Pancreas (tissue), 10 donors: ENCODE results near the gene DEPDC5. TPM values are rescaled to one million over a fixed set of nuclear protein-coding genes. Genes with fewer than 3 reads are reported as not detected.

Experiments used
- ATAC-seq, 4 donors: fragments of 200-7000 bp; cut with Tn5 transposase; one replicate each; pipeline versions ENCODE4 v1.8.0 to v1.9.1; 2020; ENCODE audit warnings: mild to moderate bottlenecking in 4 of 4, moderate library complexity in 4 of 4
- DNase-seq, 6 donors: peaks; one replicate each; pipeline ENCODE4 v3.0.0-alpha.2; 2020
- FAIRE-seq: peaks from 2 replicates; lab custom pipeline; 2012; peaks lifted over from hg19 to GRCh38; lab: Jason Lieb, UNC
- H3K27ac ChIP-seq, 4 donors: fragments of 200-600 bp; sonication (generic); 1 replicate in 3 of 4; 2 replicates in 1 of 4; pipeline versions ENCODE4 v1.5.0 to v1.8.0; 2020
- H3K27me3 ChIP-seq, 4 donors: fragments of 200-600 bp; one replicate each; pipeline ENCODE4 v1.8.0; 2021
- H3K36me3 ChIP-seq, 3 donors: fragments of 200-600 bp; sonication (generic) in 1 of 3; one replicate each; pipeline versions ENCODE4 v1.5.0 to v1.8.0; 2020 to 2021
- H3K4me1 ChIP-seq, 3 donors: fragments of 200-600 bp; one replicate each; pipeline ENCODE4 v1.8.0; 2021
- H3K4me3 ChIP-seq, 4 donors: fragments of 200-600 bp; sonication (generic) in 2 of 4; one replicate each; pipeline versions ENCODE4 v1.5.0 to v1.8.0; 2020 to 2021
- H3K9me3 ChIP-seq, 4 donors: fragments of 200-600 bp; one replicate each; pipeline ENCODE4 v1.8.0; 2021
- CTCF ChIP-seq, 4 donors: fragments of 200-600 bp; sonication (generic) in 3 of 4; IDR thresholded peaks; one replicate each; pipeline versions ENCODE4 v1.5.0 to v1.8.0; 2021; ENCODE audit warnings: antibody characterized with exemption in 4 of 4
- WGBS, 2 donors: extraction: QIAGEN DNeasy Blood & Tissue Kit; methylation state at CpG; one replicate each; pipeline ENCODE4 v1.1.7; 2013; 5-methylcytosine and 5-hydroxymethylcytosine counted together
- intact Hi-C, 3 donors: fragments of 100-400 bp; cut with DNase I; formaldehyde crosslinking; loops; one replicate each; pipeline versions ENCODE4 v1.11.1 to v1.14.2; 2022
- polyA plus RNA-seq, 2 donors: library from polyadenylated mRNA; stranded (reverse); fragments of 200-250 nt; gene quantifications; one replicate each; pipeline ENCODE4 v1.2.3, GENCODE V29; 2013
- total RNA-seq, 6 donors: library from RNA; stranded (reverse); fragmentation: NEBNext Ultra II Directional in 4 of 6; extraction: Animal tissue kit (Norgen Biotek cat#: 25700) in 4 of 6; gene quantifications; one replicate each; pipeline versions ENCODE4 v1.2.1 to v1.2.4, GENCODE V29; 2021 to 2023
- donor health status: healthy with polysubstance abuse.
- donor health status: DM: no; HTN: no; CAD: no; lungs with moderate emphysema.
- donor health status: DM: no; HTN: no; CAD: no.
- donor health status: control.
- donor health status: control.
- donor health status: Bipolar disorder and iron deficiency.
- donor health status: DM: yes; HTN: yes; CAD: no.
- donor health status: DM: no; HTN: no; CAD: no.
- donor health status: DM: no; HTN: no; CAD: no.
- donor health status: DM: yes; HTN: yes; CAD: no.

DEPDC5 gene
- total and polyA plus RNA-seq, 8 donors: 5.9 to 17.2 (median 9.0) TPM

DNA sequence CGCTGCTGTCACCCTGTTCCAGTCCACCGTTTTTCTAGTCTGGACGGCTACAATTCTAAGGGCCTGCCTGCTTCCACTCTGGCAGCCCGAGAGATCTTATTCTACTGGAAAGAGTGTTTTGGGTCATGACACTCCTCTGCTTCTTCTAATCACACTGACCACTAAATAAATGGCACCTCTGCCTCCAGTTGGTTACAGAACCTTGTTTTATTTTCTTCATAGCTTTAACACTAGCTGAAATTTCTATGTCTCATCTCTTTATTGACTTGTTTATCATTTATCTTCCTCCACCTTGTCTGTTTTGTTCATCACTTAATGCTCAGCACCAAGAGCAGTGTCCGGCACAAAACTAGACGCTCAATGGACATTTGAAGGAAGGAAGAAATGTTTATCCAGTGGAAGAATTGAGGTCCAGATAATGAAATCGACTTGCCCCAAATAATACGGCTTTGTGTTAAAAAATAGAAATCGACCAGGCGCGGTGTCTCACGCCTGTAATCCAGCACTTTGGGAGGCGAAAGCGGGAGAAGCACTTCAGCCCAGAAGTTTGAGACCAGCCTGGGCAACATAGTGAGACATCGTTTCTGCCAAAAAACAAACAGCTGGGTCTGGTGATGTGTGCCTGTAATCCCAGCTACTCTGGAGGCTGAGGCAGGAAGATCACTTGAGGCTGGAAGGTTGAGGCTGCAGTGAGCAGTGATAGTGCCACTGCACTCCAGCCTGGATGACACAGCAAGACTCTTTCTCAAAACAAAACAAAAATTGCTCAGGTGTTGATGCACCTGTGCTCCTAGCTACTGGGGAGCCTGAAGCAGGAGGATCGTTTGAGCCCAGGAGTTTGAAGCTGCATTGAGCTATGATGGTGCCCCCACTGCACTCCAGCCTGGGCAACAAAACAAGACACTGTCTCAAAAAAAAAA, 3.2 kb upstream of the DEPDC5 start:
- DNase-seq (no peak), ATAC-seq (no peak), FAIRE-seq (no peak)
- 63 to 66% methylated on average over 16 of the region's 16 CpGs for whole genome bisulfite sequencing, 2 donors
- no peak for TF ChIP-seq CTCF (IDR thresholded peaks at IDR 0.05)
- no peaks in the 10 kb centered on the region for H3K9me3 ChIP-seq
- H3K27ac ChIP-seq: peak overlapping the region in 3 of 4 donors; percentile 78 to 88 (median 80)
- H3K4me1 ChIP-seq: peaks cover 9 to 28% (median 14%) of the 10 kb centered on the region in 3 donors
- H3K27me3 ChIP-seq: no peaks in the 10 kb centered on the region
- no peaks in the 10 kb centered on the region for H3K36me3 ChIP-seq
- intact Hi-C loops: no loop called here
- H3K4me3 ChIP-seq: peak overlapping the region in 2 of 4 donors; percentile 83 to 99

DNA sequence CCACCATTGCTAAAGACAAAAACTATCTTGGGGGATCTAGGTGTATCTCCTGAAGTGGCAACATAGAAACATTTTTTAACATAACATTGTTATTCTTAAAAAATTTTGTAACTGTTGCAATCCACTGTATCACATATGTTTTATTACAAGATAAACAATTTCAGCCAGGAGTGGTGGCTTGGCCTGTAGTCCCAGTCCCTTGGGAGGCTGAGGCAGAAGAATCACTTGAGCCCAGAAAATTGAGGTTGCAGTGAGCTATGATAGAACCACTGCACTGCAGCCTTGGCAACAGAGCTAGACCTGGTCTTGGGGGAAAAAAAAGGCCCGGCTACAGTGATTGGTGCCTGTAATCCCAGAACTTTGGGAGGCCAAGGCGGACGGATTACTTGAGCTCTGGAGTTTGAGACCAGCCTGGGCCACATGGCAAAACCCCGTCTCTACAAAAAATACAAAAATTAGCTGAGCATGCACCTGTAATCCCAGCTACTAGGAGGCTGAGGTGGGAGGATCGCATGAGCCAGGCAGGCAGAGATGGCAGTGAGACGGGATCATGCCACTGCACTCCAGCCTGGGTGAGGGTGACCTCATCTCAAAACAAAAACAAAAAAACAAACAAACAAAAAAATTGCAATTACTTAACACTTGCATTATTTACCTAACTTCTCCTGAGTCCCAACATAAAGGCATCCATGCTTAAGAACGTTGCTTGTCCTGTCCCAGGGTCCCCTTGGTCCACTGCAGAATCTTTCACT, 1.5 kb upstream of the DEPDC5 start:
- ATAC-seq: no peak
- H3K4me3 ChIP-seq: no peak overlapping the region
- intact Hi-C loops: no loop called here
- H3K36me3 ChIP-seq: no peaks in the 10 kb centered on the region
- WGBS, 2 donors: 88 to 89% methylated on average over 7 of the region's 7 CpGs
- H3K27me3 ChIP-seq: no peaks in the 10 kb centered on the region
- no peak for FAIRE-seq
- H3K27ac ChIP-seq: peak overlapping the region in 2 of 4 donors; percentile 98
- TF ChIP-seq CTCF (IDR thresholded peaks at IDR 0.05): no peak
- DNase-seq: no peak
- H3K4me1 ChIP-seq: peaks cover 14 to 28% (median 14%) of the 10 kb centered on the region in 3 donors
- H3K9me3 ChIP-seq: no peaks in the 10 kb centered on the region

DNA sequence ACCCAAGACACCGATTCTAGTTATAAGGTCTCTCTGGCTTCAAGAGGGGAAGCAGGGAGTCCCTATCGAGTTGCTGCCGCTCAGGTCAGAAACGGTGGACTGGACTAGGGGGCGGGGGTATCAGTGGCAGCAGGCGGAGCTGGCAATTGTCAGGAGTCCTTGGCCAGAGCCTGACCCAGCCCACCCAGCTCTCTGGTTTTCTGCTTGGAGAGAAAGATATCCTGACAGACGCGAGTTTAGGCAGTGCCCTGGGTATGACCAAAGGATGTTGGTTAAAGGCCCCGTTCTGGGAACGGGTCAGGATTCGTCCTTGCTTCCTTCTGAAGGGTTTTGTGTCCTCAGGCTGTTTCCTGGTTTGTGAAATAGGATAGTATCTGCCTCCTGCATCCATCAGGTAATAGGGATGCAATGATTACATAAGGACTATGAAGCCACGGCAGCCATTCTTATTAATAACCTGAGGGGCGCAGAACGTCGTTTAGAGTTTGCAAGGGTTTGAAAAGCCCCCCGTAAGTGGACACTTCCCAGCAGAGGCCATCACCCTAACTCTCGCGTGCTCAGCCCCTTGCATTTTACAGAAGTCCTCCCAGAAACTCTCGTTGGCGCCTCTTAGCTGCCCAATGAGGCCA, 700 bp upstream of the DEPDC5 start:
- H3K27me3 ChIP-seq: no peaks in the 10 kb centered on the region
- no peaks in the 10 kb centered on the region for H3K36me3 ChIP-seq
- FAIRE-seq (no peak), DNase-seq (peak; percentile 27 to 55 (median 44)), ATAC-seq (peak in 3 of 4 donors; percentile 0 to 4 (median 0))
- H3K27ac ChIP-seq: peak overlapping the region; percentile 87 to 98 (median 92)
- TF ChIP-seq CTCF (IDR thresholded peaks at IDR 0.05): no peak
- H3K4me3 ChIP-seq: peak overlapping the region in 3 of 4 donors; percentile 58 to 86 (median 74)
- intact Hi-C loops: no loop called here
- H3K9me3 ChIP-seq: no peaks in the 10 kb centered on the region
- peaks cover 13 to 25% (median 14%) of the 10 kb centered on the region in 3 donors for H3K4me1 ChIP-seq
- 17 to 21% methylated on average over 20 of the region's 20 CpGs for WGBS, 2 donors

- intact Hi-C loops: no loop called here
- H3K4me1 ChIP-seq: peaks cover 4 to 16% (median 9%) of the 10 kb centered on the region in 3 donors
- H3K27me3 ChIP-seq: no peaks in the 10 kb centered on the region
- no peak for TF ChIP-seq CTCF (IDR thresholded peaks at IDR 0.05)
- H3K36me3 ChIP-seq: no peaks in the 10 kb centered on the region
- peak overlapping the region in 2 of 4 donors; percentile 74 to 86 for H3K4me3 ChIP-seq
- WGBS, 2 donors: 5 to 7% methylated on average over 6 of the region's 6 CpGs
- no peak for DNase-seq
- no peak for ATAC-seq
- H3K27ac ChIP-seq: peak overlapping the region in 2 of 4 donors; percentile 98
- no peak for FAIRE-seq
- H3K9me3 ChIP-seq: no peaks in the 10 kb centered on the region
These were observed 994 bp downstream of the DEPDC5 start for GRCh38 chr22:31754813-31755212.
